Effector memory CD8-positive, alpha-beta T cell (primary cell): ENCODE measurements around the gene OR2K2.
"Not testable (repeated sequence)": the region's sequence is repeated elsewhere in the genome, so short reads cannot be mapped to it uniquely, and the experiment has no call there.

ENCODE experiments used
- ATAC-seq: fragments of 150-1000 bp; cut with Tn5 transposase; replicated peaks from 2 replicates; pipeline ENCODE4 v1.10.0; 2021; ENCODE audit warnings: mild to moderate bottlenecking, moderate library complexity
- DNase-seq, 3 experiments: peaks; one replicate each; pipeline ENCODE4 v3.0.0; 2021
- H3K27ac Mint-ChIP-seq, 2 donors: one replicate each; pipeline ENCODE4 v1.8.0; 2022; ENCODE audit warnings: mild to moderate bottlenecking in 2 of 2, mixed read lengths in 2 of 2, moderate library complexity in 2 of 2
- H3K27me3 Mint-ChIP-seq, 2 donors: one replicate each; pipeline ENCODE4 v1.8.0; 2022; ENCODE audit warnings: mixed read lengths in 2 of 2
- H3K36me3 Mint-ChIP-seq: one replicate; pipeline ENCODE4 v1.8.0; 2022; ENCODE audit warnings: mild to moderate bottlenecking, moderate library complexity, mixed read lengths; ENCODE audit not compliant: insufficient read depth
- H3K4me1 Mint-ChIP-seq, 2 donors: one replicate each; pipeline ENCODE4 v1.8.0; 2022; ENCODE audit warnings: low read depth in 2 of 2, mixed read lengths in 2 of 2
- H3K4me3 Mint-ChIP-seq, 2 donors: one replicate each; pipeline ENCODE4 v1.8.0; 2022; ENCODE audit warnings: mild to moderate bottlenecking in 2 of 2, mixed read lengths in 2 of 2, moderate library complexity in 2 of 2
- H3K9me3 Mint-ChIP-seq, 2 donors: one replicate each; pipeline ENCODE4 v1.8.0; 2022; ENCODE audit warnings: mixed read lengths in 2 of 2

OR2K2 gene

DNA sequence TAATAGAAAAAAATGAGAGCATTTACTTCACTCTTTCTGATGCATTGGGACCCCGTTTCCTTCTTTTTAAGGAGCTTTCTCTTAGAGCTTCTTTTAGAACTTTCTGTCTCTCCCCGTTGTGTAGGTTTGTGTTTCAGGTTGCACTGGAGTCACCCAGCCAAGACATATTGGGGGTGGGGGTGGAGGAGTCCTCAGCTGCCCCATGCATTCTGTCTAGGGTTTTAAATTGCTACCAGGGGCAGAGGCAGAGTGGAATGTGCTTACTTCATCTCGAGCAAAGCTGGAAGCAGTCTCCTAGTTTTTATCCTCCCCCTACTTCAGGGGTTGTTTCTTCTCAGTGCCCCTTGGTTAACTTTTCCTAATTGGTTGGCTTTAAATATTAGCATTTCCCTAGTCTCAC is 9.4 kb downstream of the OR2K2 start:
- Mint-ChIP-seq H3K27me3 (peaks cover 16 to 25% of the 10 kb centered on the region in 2 donors), H3K4me3 (no peak overlapping the region), H3K27ac (no peak overlapping the region), H3K9me3 (peaks cover 0 to 4% of the 10 kb centered on the region in 2 donors), H3K4me1 (no peaks in the 10 kb centered on the region), H3K36me3 (no peaks in the 10 kb centered on the region)
- DNase-seq (no peak), ATAC-seq (no peak)

DNA sequence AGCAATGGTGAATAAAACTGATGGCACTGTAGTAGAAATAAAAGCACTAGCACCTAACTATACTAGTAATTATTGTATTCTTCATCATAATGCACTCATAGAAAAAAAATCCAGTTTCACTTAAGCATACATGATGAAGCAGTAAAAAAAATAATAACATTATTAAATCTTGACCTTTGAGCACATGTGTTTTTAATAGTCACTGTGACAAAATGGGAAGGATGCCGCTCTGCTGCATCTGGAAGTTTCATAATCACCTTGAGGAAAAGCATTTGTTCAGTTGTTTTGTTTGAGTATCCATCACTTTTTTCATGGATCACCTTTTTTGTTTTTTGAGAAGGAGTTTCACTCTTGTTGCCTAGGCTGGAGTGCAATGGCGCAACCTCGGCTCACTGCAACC is 13.2 kb downstream of the OR2K2 start:
- DNase-seq (no peak), ATAC-seq (no peak)
- no peaks in the 10 kb centered on the region for H3K36me3 Mint-ChIP-seq

DNA sequence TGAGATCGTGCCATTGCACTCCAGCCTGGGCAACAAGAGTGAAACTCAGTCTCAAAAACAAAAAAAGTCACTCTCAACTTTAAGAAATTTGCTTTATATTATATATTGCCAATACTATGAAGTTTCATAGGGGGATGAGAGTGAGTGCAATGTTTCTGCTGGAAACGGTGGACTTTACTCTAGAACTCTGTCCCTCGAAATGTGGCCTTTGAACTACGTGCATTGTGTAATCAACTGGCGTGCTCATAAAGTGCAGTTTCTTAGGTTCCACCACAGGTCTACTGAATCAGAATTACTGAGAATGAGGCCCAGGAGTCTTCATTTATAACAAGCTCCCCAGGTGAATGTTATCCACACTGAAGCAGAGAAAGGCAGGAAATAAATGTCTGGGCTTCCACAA is 24.1 kb downstream of the OR2K2 start:
- ATAC-seq, result no peak
- DNase-seq, result no peak
- H3K27ac Mint-ChIP-seq, result no peak overlapping the region
- peaks cover 5 to 9% of the 10 kb centered on the region in 2 donors for H3K27me3 Mint-ChIP-seq
- peaks cover 2% of the 10 kb centered on the region for H3K36me3 Mint-ChIP-seq
- H3K4me1 Mint-ChIP-seq, result no peaks in the 10 kb centered on the region
- H3K4me3 Mint-ChIP-seq, result no peak overlapping the region
- no peaks in the 10 kb centered on the region for H3K9me3 Mint-ChIP-seq

More for the DNA sequence above, 13.2 kb downstream of the OR2K2 start:
- H3K4me3 Mint-ChIP-seq, result no peak overlapping the region
- H3K27ac Mint-ChIP-seq, result no peak overlapping the region
- peaks cover 0 to 4% of the 10 kb centered on the region in 2 donors for H3K9me3 Mint-ChIP-seq
- peaks cover 10 to 14% of the 10 kb centered on the region in 2 donors for H3K27me3 Mint-ChIP-seq
- no peaks in the 10 kb centered on the region for H3K4me1 Mint-ChIP-seq

DNA sequence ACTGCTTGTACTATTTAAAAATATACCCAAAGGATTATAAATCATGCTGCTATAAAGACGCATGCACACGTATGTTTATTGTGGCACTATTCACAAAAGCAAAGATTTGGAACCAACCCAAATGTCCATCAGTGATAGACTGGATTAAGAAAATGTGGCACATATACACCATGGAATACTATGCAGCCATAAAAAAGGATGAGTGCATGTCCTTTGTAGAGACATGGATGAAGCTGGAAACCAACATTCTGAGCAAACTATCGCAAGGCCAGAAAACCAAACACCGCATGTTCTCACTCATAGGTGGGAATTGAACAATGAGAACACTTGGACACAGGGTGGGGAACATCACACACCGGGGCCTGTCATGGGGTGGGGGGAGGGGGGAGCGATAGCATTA is 26.0 kb downstream of the OR2K2 start:
- H3K36me3 Mint-ChIP-seq, H3K4me3 Mint-ChIP-seq, H3K9me3 Mint-ChIP-seq, H3K4me1 Mint-ChIP-seq, H3K27ac Mint-ChIP-seq, ATAC-seq, DNase-seq: not testable (repeated sequence)
- H3K27me3 Mint-ChIP-seq, result peaks cover 5 to 15% of the 10 kb centered on the region in 2 donors

GRCh38 chr9:111301195-111301594 is 28.8 kb downstream of the OR2K2 start:
- ATAC-seq (no peak), DNase-seq (no peak)
- Mint-ChIP-seq H3K4me3 (no peak overlapping the region), H3K36me3 (no peaks in the 10 kb centered on the region), H3K4me1 (no peaks in the 10 kb centered on the region), H3K27ac (no peak overlapping the region), H3K27me3 (peaks cover 0 to 15% of the 10 kb centered on the region in 2 donors), H3K9me3 (peaks cover 0 to 2% of the 10 kb centered on the region in 2 donors)

DNA sequence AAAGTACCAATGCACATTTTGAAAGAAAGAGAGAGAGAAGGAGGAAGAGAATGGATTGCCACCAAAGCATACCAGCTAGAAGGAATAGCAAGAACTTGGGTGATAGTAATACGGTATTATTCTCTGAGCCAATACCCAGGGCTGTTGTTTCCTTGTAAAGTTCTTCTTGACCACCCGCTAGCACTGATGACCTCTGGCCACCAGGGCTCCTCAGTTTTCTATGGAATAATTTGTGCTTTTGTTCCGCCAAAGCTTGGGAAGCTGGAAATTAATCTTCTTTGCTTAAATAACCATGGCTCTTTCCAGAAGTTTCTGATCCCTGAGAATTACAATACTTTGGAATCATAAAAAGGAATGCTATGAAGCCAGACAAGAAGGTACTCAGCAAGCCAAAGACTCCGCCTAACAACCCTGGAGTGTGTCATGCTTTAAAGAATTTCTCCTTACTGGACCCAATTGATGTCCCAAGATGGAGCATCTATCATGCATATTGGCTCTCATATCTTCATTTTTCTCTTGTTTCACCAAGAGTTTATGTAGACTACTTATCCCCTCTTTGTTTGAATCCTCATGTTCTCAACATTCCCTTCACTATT is 29.8 kb downstream of the OR2K2 start:
- Mint-ChIP-seq H3K27me3 (peaks cover 0 to 11% of the 10 kb centered on the region in 2 donors), H3K4me1 (no peaks in the 10 kb centered on the region), H3K4me3 (no peak overlapping the region), H3K36me3 (no peaks in the 10 kb centered on the region), H3K9me3 (peaks cover 0 to 2% of the 10 kb centered on the region in 2 donors), H3K27ac (no peak overlapping the region)
- no peak for DNase-seq
- no peak for ATAC-seq

- not testable (repeated sequence) for H3K27me3 Mint-ChIP-seq, H3K4me3 Mint-ChIP-seq, ATAC-seq, H3K9me3 Mint-ChIP-seq, H3K36me3 Mint-ChIP-seq, DNase-seq, H3K27ac Mint-ChIP-seq, H3K4me1 Mint-ChIP-seq
Observed at GRCh38 chr9:111299599-111299966, 30.4 kb downstream of the OR2K2 start.

GRCh38 chr9:111298731-111299598 is 31.1 kb downstream of the OR2K2 start:
- no peaks in the 10 kb centered on the region for H3K36me3 Mint-ChIP-seq
- no peak for DNase-seq
- no peak overlapping the region for H3K27ac Mint-ChIP-seq

GRCh38 chr9:111298111-111298510 is 31.9 kb downstream of the OR2K2 start:
- no peak for ATAC-seq
- no peaks in the 10 kb centered on the region for H3K4me1 Mint-ChIP-seq
- no peak overlapping the region for H3K4me3 Mint-ChIP-seq
- H3K27me3 Mint-ChIP-seq, result peaks cover 0 to 15% of the 10 kb centered on the region in 2 donors
- H3K36me3 Mint-ChIP-seq, result no peaks in the 10 kb centered on the region
- H3K27ac Mint-ChIP-seq, result no peak overlapping the region
- DNase-seq, result no peak
- H3K9me3 Mint-ChIP-seq, result peaks cover 0 to 2% of the 10 kb centered on the region in 2 donors

More at GRCh38 chr9:111298731-111299598, 31.1 kb downstream of the OR2K2 start:
- H3K27me3 Mint-ChIP-seq, result peaks cover 0 to 14% of the 10 kb centered on the region in 2 donors
- ATAC-seq, result no peak
- H3K4me1 Mint-ChIP-seq, result no peaks in the 10 kb centered on the region
- peaks cover 0 to 2% of the 10 kb centered on the region in 2 donors for H3K9me3 Mint-ChIP-seq
- H3K4me3 Mint-ChIP-seq, result no peak overlapping the region

- no peak overlapping the region for H3K27ac Mint-ChIP-seq
- no peak overlapping the region for H3K4me3 Mint-ChIP-seq
- DNase-seq (no peak), ATAC-seq (no peak)
- no peaks in the 10 kb centered on the region for H3K36me3 Mint-ChIP-seq
- H3K9me3 Mint-ChIP-seq, result peaks cover 0 to 2% of the 10 kb centered on the region in 2 donors
- H3K4me1 Mint-ChIP-seq, result no peaks in the 10 kb centered on the region
- H3K27me3 Mint-ChIP-seq, result peaks cover 0 to 15% of the 10 kb centered on the region in 2 donors
Observed at GRCh38 chr9:111297066-111297824, 32.8 kb downstream of the OR2K2 start.

GRCh38 chr9:111294691-111295451 is 35.2 kb downstream of the OR2K2 start:
- DNase-seq (no peak), ATAC-seq (no peak)
- no peak overlapping the region for H3K4me3 Mint-ChIP-seq
- no peaks in the 10 kb centered on the region for H3K36me3 Mint-ChIP-seq
- H3K9me3 Mint-ChIP-seq, result peaks cover 0 to 2% of the 10 kb centered on the region in 2 donors
- no peak overlapping the region for H3K27ac Mint-ChIP-seq
- H3K4me1 Mint-ChIP-seq, result no peaks in the 10 kb centered on the region
- peaks cover 0 to 10% of the 10 kb centered on the region in 2 donors for H3K27me3 Mint-ChIP-seq

- Mint-ChIP-seq H3K27ac (no peak overlapping the region), H3K27me3 (peaks cover 0 to 17% of the 10 kb centered on the region in 2 donors), H3K4me1 (no peaks in the 10 kb centered on the region), H3K4me3 (no peak overlapping the region), H3K36me3 (no peaks in the 10 kb centered on the region), H3K9me3 (peaks cover 0 to 2% of the 10 kb centered on the region in 2 donors)
- no peak for ATAC-seq
- DNase-seq, result no peak
Observed at GRCh38 chr9:111287127-111287526, 42.9 kb downstream of the OR2K2 start.

- Mint-ChIP-seq H3K27me3 (peaks cover 12 to 25% of the 10 kb centered on the region in 2 donors), H3K36me3 (no peaks in the 10 kb centered on the region), H3K27ac (no peak overlapping the region), H3K4me1 (no peaks in the 10 kb centered on the region), H3K9me3 (peaks cover 0 to 2% of the 10 kb centered on the region in 2 donors), H3K4me3 (no peak overlapping the region)
- ATAC-seq (no peak), DNase-seq (no peak)
Observed at GRCh38 chr9:111284703-111285102, 45.3 kb downstream of the OR2K2 start.
